Gastroesophageal sphincter (tissue), 3 donors: ENCODE measurements around the gene SPEM2.

Experiments
- EP300 ChIP-seq: sonication (generic); formaldehyde crosslinking; IDR thresholded peaks from one replicate; pipeline ENCODE4 v1.6.1; 2017; ENCODE audit warnings: antibody characterized with exemption, mild to moderate bottlenecking
- POLR2A ChIP-seq, 2 donors: fragments of 450-650 bp; IDR thresholded peaks; one replicate each; pipeline ENCODE4 v1.6.1; 2017; ENCODE audit warnings: antibody characterized with exemption in 2 of 2, mild to moderate bottlenecking in 2 of 2, moderate library complexity in 1 of 2
- POLR2AphosphoS5 ChIP-seq: sonication (generic); formaldehyde crosslinking; IDR thresholded peaks from one replicate; pipeline ENCODE4 v1.6.1; 2017; ENCODE audit warnings: antibody characterized with exemption
- TF ChIP-seq, protein P1 (sequence below), 4 experiments: fragments of 200-600 bp in 2 of 4; fragments of 450-650 bp in 2 of 4; sonication (generic) in 1 of 4; IDR thresholded peaks; one replicate each; pipeline ENCODE4 v1.5.1; 2017 to 2019; ENCODE audit warnings: antibody characterized with exemption in 4 of 4, mild to moderate bottlenecking in 2 of 4, moderate library complexity in 2 of 4

DNA sequence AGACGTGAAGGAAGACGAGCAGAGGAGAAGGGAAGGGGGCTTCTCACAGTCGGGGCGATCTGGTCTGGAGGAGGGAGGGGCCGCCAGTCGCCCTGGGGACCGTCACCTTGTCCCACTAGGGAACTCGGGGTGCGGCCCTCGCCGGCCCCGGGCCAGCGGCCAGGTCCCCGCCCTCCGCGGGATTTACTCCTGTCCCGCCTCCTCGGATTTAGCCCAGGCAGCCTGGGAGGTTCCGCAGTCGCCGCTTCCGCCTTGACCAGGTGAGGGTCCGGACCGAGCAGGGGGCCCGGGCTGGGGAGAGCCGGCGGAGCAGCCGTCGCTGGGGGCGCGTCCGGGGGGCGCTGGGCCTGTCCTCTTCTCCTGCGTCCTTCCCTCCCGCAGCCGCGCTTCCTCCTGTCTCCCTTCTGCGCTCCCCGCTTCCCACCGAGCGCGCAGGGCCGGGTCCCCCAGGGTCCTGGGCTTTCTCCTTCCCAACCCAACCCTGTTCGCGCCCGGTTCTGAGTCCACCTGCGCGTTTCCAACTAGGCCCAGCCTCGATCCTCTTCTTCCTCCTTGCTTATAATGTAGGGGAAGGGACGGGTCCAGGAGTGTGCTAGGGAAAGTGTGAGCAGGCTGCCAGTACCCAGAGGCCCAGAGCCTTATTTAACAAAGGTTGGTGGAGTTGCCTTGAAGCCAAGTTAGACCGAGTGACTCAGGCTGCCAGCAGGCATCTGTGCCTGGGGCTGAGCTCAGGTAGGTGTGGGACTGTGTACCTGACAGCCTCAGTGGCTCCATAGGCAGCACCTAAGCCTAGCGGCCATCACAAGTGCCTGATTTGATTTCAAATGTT lies 44.3 kb upstream of the SPEM2 start, which contains the start of gene TNK1:
- TF ChIP-seq, protein P1, sequence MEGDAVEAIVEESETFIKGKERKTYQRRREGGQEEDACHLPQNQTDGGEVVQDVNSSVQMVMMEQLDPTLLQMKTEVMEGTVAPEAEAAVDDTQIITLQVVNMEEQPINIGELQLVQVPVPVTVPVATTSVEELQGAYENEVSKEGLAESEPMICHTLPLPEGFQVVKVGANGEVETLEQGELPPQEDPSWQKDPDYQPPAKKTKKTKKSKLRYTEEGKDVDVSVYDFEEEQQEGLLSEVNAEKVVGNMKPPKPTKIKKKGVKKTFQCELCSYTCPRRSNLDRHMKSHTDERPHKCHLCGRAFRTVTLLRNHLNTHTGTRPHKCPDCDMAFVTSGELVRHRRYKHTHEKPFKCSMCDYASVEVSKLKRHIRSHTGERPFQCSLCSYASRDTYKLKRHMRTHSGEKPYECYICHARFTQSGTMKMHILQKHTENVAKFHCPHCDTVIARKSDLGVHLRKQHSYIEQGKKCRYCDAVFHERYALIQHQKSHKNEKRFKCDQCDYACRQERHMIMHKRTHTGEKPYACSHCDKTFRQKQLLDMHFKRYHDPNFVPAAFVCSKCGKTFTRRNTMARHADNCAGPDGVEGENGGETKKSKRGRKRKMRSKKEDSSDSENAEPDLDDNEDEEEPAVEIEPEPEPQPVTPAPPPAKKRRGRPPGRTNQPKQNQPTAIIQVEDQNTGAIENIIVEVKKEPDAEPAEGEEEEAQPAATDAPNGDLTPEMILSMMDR (IDR thresholded peaks at IDR 0.05): no peak
- TF ChIP-seq EP300 (no peak), POLR2A (IDR thresholded peaks at IDR 0.05) (peak in 1 of 2 donors; percentile 9), POLR2AphosphoS5 (peak; percentile 55)
